ENCODE results near the gene ADRM1.

The ADRM1 gene

DNA sequence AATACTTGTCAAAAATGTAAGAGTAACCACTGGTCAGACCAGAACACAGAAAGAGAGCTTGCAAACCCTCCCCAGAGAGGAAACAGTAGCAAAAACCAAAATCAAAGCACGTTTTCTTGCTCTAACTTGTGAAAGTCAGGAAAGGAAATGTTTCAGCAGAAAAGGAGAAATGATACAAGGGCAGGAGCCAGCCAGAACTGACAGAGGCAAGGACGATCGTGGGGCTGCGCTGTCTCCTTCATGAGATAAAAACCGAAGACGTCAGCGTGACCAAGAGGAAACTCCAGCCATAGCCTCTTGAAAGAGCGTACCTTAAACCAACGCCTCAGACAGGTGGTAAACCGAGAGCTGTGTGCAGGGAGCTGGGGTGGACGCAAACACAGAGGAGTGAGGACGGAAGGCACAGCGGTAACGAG is 36.9 kb downstream of the ADRM1 start:
- DNase-seq (ENCODE audit: low spot score): no peak

- DNase-seq (ENCODE audit: low spot score): no peak
Measured at GRCh38 chr20:62342910-62343309, 40.1 kb downstream of the ADRM1 start.

DNA sequence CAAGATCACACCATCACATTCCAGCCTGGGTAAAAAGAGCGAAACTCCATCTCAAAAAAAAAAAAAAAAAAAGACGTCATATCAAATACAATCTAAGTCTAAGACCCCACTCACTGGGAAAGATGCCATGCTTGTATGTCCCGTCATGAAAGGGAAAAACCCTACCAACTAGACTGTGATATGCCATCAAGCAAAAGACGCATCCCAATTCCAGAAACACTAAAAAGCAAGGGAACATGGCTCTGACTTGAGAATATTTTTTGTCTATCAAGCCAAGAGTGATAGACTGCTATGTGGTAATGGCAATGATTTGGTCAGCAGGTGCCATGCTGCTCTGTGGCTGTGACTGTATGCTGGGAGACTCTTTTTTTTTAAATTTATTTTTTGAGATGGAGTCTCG is 41.3 kb downstream of the ADRM1 start:
- no peak for DNase-seq (ENCODE audit: low spot score)

DNA sequence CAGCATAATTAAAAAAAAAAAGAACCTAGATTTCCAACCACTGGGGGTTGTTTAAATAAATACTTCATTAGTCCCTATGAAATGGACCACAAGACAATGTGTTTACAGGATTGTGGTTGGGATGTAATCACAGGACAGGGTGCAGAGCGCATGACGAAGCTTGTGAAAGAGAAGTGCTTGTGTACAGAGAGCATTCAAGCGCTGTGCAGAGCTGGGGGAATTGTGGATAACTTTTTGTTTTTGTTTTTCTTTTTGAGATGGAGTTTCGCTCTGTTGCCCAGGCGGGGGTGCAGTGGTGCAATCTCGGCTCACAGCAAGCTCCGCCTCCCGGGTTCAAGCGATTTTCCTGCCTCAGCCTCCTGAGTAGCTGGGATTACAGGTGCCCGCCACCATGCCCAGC is 42.0 kb downstream of the ADRM1 start:
- no peak for DNase-seq (ENCODE audit: low spot score)

GRCh38 chr20:62345681-62346370 is 43.0 kb downstream of the ADRM1 start:
- no peak for DNase-seq (ENCODE audit: low spot score)

DNA sequence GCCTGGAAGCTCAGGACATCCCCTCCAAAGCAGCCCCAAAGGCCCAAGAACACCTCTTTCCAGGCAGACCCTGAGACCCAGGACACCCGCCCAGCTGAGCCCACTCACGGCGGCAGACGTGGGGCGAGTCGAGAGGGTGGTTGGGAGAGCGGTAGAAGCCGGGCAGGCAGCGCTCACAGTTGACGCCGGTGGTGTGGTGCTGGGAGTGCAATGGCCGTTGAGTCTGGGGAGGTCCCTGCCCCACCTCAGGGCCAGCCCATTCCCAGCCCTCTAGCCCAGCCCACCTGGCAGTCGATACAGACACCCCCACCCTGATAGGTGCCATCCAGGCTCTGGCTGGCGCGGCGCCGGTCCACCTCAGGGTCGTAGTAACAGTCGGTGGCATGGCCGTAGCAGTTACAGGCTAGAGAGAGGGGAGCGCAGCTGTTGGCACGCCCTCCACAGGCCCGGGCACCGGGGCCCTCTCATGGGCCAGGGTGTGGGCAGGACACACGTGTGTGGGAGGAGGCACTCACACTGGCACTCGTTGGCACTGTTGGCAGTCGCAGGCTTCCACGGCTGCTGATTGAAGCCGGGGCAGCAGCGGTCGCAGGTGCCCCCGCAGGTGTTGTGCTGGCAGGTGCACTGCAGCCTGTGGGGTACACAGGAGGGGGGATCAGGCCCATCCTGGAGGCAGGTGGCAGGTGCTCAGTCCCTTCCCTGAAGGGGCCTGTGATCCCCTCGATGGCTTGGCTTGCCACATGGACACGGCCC is 43.8 kb downstream of the ADRM1 start:
- DNase-seq (ENCODE audit: low spot score): no peak

DNA sequence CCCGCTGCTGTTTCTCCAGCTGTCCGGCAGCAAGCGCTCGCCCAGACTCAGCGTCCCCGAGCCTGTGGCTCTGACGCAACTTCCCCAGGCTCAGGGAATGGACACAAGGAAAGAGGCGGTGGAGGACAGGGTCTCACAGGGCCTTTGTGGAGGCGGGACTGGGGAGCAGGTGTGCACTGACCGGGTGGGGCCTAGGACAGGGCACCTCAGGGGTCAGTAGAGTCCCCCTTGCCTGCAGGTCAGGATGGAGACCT is 44.3 kb downstream of the ADRM1 start:
- no peak for DNase-seq (ENCODE audit: low spot score)

DNA sequence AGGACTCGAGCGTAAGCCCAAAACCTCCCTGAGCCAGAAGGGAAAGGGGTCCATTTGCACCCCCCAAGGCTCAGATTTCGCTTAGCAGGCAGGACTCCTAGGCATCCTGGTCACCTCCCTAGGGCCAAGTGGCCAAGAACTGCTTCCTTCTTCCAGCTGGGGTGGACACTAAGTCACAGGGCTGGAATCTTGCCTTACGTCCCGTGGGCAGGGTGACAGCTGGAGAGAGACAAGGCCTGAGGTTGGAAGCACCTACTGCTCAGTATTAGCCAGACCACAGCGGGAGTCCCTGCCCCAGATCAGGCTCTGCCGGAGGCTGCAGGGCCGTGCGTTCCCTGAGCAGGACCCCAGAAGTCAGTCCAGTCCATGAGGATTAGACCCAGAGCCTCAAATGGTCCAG is 44.6 kb downstream of the ADRM1 start:
- DNase-seq (ENCODE audit: low spot score): no peak

DNA sequence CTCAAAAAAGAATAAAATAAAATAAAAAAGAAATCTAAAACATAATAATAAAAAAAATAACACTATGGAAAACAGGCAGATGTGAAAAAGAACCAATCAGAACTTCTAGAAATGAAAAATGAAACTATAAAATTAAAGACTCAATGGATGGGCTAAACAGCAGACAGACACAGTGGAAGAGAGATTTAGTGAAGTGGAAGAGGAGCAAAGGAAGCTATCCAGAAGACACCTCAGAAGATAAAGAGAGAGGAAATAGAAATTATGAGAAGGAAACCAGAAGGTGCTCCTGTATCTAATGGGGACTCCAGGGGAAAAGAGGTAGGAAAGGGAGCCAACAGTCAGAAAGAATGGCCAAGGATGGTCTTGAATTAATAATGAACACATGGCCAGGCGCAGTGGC is 45.8 kb downstream of the ADRM1 start:
- no peak for DNase-seq (ENCODE audit: low spot score)

DNA sequence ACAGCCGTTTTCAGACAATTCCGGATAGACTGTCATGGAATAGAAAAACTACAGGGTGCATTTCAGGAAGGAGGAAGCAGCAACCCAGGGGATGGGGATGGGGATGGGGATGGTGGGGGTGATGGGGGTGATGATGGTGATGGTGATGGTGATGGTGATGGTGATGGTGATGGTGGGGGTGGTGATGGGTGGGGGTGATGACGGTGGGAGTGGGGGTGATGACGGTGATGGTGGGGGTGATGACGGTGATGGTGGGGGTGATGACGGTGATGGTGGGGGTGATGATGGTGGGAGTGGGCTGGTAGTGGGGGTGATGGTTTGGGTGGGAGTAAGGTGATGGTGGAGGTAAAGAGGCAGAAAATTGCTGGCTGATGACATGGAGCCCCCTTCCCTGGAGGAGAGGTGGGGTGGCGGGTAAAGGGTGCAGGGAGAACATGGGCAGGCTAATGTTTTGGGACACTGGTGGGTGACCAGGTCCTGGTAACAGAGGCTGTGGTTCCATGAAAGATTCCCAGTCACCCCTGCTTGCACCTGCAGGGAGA is 46.8 kb downstream of the ADRM1 start:
- no peak for DNase-seq (ENCODE audit: low spot score)

DNA sequence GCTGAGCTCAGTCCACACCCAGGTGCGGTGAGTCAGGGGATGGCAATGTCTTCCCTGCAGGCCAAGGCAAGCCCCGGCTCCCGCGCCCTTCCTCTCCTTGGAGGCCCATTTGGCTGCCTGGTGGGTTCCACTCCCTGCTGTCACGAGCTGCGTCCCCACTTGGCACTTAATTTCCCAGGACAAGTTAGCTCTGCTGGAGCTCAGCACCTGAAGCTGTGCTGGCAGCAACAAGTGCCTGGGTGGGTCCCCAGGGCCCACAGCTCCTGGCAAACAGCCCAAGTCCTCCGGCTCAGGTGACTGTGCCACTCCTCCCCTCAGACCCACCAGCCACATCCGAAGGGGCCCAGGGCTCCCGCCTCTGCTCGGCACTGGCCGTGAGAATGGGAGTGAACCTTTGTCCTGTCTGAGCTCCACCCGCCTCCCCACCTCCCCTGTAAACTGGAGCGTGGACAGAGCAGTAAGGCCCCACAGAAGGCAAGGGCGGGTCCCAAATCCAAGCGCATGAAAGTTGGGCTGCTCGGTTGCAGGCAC is 47.4 kb downstream of the ADRM1 start:
- DNase-seq (ENCODE audit: low spot score): no peak

DNA sequence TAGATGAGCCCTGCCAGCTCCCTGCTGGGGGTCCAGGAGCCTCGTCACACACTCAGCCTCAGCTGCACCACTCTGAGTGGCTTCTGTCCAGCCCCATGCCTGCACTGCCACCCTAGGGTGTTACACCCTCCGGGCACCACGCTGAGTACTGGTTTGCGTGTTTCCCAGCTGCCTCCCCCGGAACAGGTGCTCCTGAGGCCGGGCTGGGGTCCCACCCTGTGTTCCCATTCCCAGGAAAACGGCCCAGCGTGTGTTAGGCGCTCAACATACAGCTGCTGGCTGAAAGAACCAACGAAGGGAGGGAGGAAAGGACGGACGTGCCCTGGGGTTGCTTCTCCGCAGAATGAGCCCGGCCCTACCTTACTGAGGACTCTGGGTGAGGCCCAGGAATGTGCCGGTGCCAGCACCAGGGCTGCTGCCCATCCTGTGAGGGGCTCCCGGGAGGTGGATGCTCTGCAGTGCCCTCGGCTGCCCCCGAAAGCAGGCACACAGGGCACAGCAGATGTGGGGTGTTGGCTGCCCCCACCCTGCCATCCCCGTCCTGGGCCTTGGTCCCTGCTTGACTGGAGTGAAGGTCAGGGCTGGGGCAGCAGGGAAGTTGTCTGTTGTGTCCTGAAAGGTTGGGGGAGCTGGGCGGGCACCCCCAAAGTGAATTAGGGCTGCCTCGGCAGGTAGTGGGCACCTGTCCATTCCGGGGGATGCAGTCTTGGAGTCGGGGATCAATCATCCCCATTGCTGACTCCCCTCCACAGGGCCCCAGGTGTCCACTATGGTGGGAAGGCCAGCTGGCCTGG is 48.0 kb downstream of the ADRM1 start:
- no peak for DNase-seq (ENCODE audit: low spot score)

GRCh38 chr20:62351469-62352401 is 48.9 kb downstream of the ADRM1 start:
- DNase-seq (ENCODE audit: low spot score): no peak

DNA sequence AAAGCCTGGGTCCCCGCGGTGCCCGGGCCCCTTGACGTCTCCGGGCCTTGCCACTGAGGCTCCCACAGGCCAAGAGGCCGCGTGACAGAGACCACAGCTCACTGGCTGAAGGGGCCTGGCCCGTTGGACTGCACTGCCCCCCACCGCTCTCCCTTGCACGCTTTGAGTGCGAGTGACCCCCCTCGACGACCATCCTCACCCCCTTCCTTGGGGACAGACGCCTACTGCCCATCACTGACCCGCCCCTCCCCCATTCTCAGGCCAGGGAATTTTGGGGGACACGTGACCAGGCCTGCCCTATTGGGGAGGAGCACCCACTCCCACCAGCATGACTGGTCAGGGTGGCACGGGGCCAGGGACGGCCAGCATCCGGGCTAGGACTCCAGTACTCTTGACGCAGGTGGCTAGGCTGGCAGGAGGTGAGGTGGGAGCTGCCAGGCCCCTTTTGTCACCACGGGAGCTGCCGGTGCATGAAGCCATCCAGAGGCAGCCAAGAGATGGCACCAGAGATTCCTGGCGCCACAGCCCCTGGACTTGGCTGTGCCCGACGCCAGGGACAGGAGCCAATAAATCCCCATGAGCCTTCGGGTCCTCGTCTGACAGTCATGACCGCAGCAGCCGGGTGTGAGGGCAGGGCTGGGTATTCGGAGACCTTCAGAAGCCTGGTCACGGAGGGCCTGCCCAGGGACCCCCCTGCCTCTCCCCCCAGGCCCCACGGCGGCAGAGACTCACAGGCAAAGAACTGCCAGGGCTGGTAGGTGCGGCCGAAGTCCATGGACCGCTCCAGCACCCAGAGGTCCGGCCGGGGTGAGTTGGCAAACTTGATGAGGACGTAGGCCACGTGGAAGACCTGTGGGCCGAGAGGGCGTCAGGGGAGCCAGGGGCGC is 49.8 kb downstream of the ADRM1 start:
- no peak for DNase-seq (ENCODE audit: low spot score)

- no peak for DNase-seq (ENCODE audit: low spot score)
Measured at GRCh38 chr20:62353289-62354030, 50.7 kb downstream of the ADRM1 start.

- DNase-seq (ENCODE audit: low spot score): no peak
Measured at GRCh38 chr20:62354031-62354808, 51.4 kb downstream of the ADRM1 start.

- DNase-seq (ENCODE audit: low spot score): no peak
Measured at GRCh38 chr20:62354811-62355341, 52.1 kb downstream of the ADRM1 start.

DNA sequence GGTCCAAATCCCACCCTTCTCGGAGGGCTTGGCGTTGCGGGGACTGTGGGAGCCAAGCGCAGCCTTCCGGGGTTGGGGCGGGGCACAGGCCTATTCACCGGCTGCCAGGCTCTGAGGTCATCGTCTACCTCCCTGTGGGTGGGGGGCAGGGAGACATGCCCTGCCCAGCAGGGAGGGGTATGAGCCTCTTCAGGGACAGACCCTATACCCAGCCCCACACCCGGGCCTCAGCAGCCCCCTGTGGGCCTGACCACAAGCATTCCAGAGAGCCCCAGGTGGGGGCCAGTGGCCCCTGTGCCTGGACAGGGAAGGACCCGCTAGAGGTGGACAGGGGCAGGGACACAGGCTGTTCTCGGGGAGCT is 52.7 kb downstream of the ADRM1 start:
- peak; percentile 55 for DNase-seq (ENCODE audit: low spot score)

Data from AG20443 (cell line).